GM04503 (cell line): ENCODE results near the gene MADCAM1.
"Not testable (repeated sequence)": the region's sequence is repeated elsewhere in the genome, so short reads cannot be mapped to it uniquely, and the experiment has no call there.

Experiments
- DNase-seq: peaks from one replicate; pipeline ENCODE4 v3.0.0-alpha.2; 2012; ENCODE audit warnings: low read depth

MADCAM1 gene

GRCh38 chr19:496112-496665, at the start of gene MADCAM1:
Gene MADCAM1, plus strand, starts transcription at chr19:496486. Its CDS starts 14 bp downstream, at chr19:496500.
- DNase-seq = no peak

- DNase-seq = no peak
Observed at GRCh38 chr19:447064-447426, 49.2 kb upstream of the MADCAM1 start.

DNA sequence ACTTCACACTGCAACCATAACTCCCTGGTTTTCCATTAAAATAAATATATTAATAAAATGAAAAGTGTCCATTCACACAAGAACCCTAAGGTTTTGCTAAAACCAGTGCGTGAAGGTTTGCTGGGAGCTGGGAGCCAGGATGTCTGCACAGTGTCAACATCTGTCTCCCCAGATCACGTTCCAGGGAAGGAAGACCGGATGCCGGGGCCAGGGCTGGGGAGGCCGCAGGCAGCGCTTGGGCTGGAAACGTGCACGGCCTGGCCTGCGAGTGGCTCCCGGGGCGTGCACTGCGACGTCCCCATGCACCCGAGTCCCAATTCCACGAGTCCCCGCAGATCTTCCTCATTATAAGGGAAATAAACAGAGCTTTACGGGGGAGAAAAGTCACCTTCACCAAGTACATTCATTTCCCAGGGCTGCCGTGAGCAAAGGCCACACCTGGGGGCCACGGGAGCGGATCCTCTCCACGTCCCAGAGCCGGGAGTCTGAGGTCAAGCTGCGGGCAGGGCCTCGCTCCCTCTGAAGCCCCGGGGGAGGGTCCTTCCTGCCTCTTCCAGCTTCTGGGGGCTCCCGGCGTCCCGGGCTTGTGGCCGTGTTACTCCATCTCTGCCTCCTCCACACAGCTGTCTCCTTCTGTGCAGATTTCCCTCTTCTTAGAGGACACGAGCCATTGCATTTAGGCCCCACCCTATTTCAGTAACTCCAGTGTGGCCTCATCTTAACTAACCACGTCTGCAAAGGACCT, 48.3 kb upstream of the MADCAM1 start:
- no peak for DNase-seq

- DNase-seq = no peak
Observed at GRCh38 chr19:449916-450315, 46.4 kb upstream of the MADCAM1 start.

- DNase-seq = not testable (repeated sequence)
Observed at GRCh38 chr19:450912-451481, 45.3 kb upstream of the MADCAM1 start.

DNA sequence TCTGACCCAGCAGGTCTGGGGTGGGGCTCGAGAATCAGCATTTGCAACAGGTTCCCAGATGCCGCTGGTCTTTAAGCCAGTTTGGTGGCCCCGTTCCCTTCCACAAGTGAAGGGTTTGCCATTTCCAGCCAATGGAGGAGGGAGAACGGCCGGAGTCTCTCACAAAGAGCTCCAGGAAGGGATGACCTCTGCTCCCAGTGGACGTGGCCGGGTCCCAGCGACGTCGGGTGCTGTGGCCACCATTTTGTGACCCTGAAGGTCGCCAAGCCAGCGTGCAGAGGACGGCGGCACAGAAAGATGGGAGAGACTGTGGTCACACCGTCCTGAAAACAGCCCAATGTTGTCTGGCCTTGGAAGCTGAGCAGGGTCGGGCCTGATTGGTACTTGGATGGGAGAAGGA, 43.5 kb upstream of the MADCAM1 start:
- DNase-seq = no peak

DNA sequence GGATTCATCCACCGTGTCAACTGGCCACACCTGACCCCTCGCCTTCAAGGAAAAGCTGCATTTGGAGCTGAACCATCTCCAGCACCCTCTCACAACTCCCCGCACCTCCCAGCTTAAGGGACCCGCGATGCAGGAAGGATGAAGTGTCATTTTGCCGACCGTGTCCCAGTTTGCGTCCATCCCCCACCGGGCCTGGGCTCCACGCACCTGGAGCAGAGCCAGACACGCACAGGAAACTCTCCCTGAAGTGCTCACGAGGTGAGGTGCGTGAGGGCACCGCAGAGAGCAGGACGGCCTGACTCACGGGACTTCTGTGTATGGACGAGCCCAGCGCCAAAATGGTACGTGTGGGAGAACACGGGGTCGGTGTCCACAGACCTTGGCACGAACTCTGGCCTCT, 42.7 kb upstream of the MADCAM1 start:
- DNase-seq = no peak

DNA sequence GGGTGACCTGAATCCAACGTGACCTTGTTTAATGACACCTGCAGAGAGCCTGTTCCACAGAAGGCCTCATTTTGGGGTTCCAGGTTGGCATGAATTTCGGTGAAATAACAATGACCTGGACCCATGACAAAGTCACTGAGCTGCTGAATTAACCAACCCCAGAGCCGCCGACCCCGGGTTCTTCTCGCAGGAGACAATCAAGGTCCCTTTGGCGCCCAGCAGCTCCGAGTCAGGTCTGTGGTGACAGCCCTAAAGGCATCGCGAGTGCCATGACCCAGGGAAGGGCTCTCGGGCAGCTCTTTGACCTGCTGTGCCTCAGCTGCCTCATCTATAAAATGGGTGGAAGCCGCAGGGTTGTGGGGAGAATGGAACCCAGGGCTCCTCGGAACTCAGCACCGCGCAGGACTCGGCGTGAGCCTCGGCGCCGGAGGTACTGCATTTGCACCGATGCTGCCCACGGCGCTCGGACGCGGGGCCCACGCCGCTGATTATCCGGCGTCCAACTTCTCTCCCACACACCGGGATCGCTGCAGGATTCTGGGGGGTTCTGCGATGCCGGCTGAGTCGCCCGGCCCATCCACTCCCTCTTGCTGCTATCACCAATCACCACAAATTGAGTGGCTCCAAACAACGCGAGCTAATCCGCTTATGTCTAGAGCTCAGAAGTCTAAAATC, 41.1 kb upstream of the MADCAM1 start:
- DNase-seq = no peak

DNA sequence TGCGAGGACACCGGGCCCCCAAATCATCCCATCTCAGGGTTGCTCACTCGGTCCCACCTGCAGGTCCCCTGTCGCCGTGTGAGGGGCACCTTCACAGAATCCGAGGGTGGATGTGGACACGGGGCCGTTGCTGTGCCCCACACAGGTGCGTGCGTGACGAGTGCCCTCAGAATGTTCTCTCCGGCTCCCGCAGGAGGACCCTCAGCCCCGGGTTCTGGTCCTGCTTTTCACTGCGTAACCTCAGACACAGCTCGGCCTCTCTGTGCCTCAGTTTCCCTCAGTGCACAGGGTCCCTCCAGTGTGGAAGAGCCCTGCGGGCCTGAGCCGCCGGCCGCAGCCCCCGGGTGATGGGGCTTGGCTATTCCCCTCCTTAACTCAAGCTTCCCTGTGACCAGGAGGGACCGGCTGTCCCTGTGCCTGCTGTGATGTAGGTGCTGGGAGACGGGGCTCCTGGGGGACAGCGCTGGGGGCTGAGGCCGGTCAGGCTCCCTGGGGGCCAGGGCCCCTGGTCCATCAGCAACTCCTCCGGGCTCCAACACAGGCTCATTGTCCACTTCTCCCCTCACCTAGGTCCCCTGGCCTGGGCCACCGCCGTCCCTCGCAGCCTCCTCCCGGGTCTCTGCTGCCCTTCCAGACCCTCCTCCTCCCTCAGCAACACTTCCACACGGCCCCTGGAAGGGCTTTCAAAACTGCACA, 40.3 kb upstream of the MADCAM1 start:
- DNase-seq = no peak

DNA sequence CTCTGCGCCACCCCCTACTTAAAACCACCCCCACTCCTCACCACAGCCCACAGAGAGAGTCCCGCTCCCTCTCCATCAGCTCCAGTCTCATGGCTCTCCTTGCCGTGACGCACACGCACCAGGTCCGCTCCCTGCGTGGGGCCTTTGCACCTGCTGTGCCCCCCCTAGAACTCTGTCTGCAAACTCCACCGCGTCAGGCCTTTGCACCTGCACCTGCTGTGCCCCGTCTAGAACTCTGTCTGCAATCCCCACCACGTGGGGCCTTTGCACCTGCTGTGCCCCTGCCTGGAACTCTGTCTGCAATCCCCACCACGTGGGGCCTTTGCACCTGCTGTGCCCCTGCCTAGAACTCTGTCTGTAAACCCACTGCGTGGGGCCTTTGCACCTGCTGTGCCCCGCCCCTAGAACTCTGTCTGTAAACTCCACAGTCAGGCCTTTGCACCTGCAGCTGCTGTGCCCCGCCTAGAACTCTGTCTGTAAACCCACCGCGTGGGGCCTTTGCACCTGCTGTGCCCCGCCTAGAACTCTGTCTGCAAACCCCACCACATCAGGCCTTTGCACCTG, 39.7 kb upstream of the MADCAM1 start:
- DNase-seq = no peak

DNA sequence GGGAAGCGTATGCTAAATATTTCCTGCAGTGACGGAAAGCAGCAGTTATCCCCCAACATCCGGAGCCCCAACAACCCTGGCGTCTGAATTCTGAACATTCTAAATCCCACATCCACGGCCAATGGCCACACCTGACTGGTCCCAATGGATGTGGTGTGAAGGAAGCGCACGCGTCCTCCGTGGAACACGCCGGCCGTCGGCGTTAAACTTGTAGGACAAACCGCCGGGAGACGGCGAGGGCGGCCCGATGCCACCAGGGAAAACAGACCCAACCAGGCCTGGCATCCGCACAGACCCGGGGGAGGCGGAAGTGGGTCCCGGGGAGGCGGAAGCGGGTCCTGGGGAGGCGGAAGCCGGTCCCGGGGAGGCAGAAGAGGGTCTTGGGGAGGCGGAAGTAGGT, 38.6 kb upstream of the MADCAM1 start:
- DNase-seq = no peak

- DNase-seq = no peak
Observed at GRCh38 chr19:458091-459042, 37.9 kb upstream of the MADCAM1 start.

DNA sequence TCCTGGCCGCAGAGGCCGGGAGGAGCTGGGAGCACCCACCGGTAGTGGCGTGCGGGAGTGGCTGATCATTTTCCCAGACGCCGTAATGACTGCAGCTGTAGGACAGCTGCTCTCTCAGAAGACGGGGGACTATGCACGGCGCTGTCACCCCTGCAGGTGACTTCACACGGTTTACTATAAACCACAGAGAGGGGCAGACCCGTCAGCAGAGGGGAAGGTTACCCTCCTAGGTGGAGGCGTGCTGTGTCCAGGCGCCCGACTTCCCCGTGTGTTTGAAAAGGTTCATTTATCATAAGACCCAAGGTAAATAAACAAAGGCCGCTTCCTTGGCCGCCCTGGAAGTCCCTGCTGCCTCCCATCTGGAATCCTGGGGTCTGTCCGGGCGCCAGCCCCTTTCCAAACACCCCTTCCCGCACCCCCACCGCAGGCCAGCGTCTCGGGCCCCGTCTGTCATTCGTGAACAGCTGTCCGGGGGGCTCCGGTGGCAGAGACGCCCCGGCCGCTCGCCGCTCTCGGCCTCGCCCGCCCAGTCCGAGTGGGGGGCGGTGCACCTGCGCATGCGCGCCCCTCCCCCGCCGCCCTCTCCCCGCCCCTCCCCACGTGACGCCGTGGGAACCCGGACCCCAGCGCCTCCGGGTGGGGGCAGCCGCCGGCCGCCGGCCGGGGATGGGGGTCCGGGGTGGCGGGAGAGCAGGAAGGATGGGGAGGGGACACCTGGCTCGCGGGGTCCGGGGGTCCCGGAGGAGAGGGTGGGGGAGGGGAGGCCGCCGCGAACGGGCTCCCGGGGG, 36.4 kb upstream of the MADCAM1 start:
- DNase-seq = no peak

- no peak for DNase-seq
Observed at GRCh38 chr19:460877-461720, 35.2 kb upstream of the MADCAM1 start, which contains the start of gene SHC2. Gene SHC2, minus strand, starts transcription at chr19:461033. Its CDS starts 37 bp downstream, at chr19:460996.

DNA sequence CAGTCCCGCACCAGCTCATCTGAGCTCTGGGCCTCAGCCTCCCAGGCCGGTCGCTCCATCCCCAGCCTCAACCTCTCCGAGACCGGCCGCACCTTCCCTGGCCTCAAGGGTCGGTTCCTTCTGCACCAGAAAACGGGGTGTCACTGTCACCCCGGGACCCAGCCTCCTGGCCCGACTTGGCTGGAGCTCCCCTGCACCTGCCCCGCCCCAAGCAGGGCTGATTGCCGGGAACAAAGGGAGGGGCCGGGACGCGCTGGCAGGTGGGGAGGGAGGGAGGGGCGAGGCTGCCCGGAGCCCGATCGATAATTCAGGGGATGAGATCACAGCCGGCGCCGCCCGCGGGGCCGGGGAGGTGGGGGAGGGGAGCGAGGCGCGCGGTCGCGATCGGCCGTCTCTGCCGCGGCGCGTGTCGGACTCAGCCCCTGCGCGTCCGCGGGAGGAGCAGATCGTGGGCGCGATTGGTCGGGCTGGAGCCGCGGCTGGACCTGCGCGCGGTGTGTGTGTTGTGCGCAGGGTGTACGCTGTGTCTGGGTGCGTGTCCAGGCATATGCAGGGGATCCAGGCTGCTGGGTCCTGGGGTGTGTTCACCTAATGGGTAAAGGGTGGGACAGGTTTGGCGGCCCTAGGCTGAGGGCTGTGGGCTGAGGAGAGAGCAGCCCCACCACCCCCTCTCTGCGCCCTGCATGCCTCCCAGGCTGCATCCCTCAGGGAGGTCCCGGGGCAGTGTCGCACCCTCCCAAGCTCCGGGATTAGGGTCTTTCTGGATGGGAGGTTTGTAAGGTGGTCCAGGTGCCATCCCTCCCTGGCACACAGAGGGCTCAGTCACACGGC, 34.4 kb upstream of the MADCAM1 start:
- DNase-seq = no peak

- no peak for DNase-seq
Observed at GRCh38 chr19:463483-464207, 32.6 kb upstream of the MADCAM1 start.

GRCh38 chr19:464208-464545, 32.1 kb upstream of the MADCAM1 start:
- DNase-seq = no peak
